ENCODE measurements around the gene FBXW9. TPM values are rescaled to one million over a fixed set of nuclear protein-coding genes. Genes with fewer than 3 reads are reported as not detected.
A peak's percentile ranks its signal among the peaks of the same experiment; 100 is the strongest.

The FBXW9 gene
- total and polyA plus RNA-seq, 2 of the 13 experiments (the other 11 are each of a cell fraction or from before 2014, with no cell fraction given): 5.7 to 6.1 TPM

DNA sequence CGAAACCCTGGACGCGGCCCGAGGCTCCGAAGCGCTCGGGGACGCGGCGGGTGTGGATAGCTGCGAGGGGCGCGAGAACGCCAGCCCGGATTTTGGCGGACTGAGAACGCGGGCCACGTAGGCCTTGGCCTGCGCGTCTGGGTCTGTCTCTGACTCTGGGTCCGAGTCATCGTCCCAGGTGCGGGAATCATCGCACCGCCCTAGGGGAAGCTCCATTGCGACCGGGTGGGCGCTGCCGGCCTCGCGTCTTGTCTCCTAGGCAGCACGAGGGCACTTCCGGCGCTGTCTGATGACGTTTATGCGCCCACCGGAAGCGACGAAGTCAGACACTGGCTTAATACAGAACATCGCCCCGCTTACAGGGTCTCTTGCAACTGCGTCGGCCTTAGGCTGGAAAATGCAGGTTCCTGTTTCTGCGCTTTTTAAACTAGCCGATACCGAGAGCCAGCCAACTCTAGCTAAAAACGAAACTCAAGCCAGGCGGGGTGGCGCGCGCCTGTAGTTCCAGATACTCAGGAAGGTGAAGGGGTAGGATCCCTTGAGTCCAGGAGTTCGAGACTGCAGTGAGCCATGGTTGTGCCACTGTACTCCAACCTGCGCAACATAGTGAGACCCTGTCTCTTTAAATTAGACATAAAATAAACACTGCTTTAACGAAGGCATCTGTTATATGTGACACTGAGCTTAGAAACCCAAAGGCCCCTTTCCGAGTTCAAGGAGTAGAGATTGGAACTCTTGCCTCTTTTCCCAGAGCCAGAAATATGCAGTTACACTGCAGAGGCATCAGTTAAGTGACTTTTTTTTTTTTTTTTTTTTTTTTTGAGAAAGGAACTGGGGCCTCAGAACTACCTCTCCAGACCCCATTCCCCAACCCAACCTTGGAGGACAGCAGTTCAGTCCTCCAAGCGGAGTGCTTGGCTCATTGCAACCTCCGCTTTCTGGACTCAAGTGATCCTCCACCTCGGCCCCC is at the start of gene FBXW9 (continued):
- TF ChIP-seq, protein P1, sequence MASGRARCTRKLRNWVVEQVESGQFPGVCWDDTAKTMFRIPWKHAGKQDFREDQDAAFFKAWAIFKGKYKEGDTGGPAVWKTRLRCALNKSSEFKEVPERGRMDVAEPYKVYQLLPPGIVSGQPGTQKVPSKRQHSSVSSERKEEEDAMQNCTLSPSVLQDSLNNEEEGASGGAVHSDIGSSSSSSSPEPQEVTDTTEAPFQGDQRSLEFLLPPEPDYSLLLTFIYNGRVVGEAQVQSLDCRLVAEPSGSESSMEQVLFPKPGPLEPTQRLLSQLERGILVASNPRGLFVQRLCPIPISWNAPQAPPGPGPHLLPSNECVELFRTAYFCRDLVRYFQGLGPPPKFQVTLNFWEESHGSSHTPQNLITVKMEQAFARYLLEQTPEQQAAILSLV (CRISPR knock-in tag; IDR thresholded peaks at IDR 0.05; ENCODE audit: borderline replicate concordance): peak; percentile 38; the same call in 1 of the 2 replicates
- TF ChIP-seq TMF1 (CRISPR knock-in tag; IDR thresholded peaks at IDR 0.05; ENCODE audit: low read depth) (0 out of 2 replicates have a peak, but pooled peaks have one; percentile 37), ZFY (CRISPR knock-in tag; IDR thresholded peaks at IDR 0.05) (peak; percentile 87), GPN1 (CRISPR knock-in tag; IDR thresholded peaks at IDR 0.05; ENCODE audit: borderline replicate concordance) (no peak), SOX5 (CRISPR knock-in tag; IDR thresholded peaks at IDR 0.05; ENCODE audit: borderline replicate concordance) (peak; percentile 31; the same call in 1 of the 2 replicates), ZNF274 (CRISPR knock-in tag; IDR thresholded peaks at IDR 0.05) (peak; percentile 40; the same call in 1 of the 2 replicates), MED13 (CRISPR knock-in tag; IDR thresholded peaks at IDR 0.05) (peak; percentile 68; the same call in 1 of the 2 replicates), MIER3 (CRISPR knock-in tag; IDR thresholded peaks at IDR 0.05; ENCODE audit: borderline replicate concordance) (peak; percentile 78; the same call in 1 of the 2 replicates), NRL (CRISPR knock-in tag; IDR thresholded peaks at IDR 0.05; ENCODE audit: borderline replicate concordance) (peak; percentile 95), ZNF543 (CRISPR knock-in tag; IDR thresholded peaks at IDR 0.05) (no peak), MEIS2 (CRISPR knock-in tag; IDR thresholded peaks at IDR 0.05) (no peak), SYNCRIP (IDR thresholded peaks at IDR 0.05; ENCODE audit: insufficient read depth, low read depth, low read length) (no peak)
- TF ChIP-seq, protein P2, sequence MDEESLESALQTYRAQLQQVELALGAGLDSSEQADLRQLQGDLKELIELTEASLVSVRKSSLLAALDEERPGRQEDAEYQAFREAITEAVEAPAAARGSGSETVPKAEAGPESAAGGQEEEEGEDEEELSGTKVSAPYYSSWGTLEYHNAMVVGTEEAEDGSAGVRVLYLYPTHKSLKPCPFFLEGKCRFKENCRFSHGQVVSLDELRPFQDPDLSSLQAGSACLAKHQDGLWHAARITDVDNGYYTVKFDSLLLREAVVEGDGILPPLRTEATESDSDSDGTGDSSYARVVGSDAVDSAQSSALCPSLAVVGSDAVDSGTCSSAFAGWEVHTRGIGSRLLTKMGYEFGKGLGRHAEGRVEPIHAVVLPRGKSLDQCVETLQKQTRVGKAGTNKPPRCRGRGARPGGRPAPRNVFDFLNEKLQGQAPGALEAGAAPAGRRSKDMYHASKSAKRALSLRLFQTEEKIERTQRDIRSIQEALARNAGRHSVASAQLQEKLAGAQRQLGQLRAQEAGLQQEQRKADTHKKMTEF (CRISPR knock-in tag; IDR thresholded peaks at IDR 0.05): peak; percentile 76
- TF ChIP-seq, protein P3, sequence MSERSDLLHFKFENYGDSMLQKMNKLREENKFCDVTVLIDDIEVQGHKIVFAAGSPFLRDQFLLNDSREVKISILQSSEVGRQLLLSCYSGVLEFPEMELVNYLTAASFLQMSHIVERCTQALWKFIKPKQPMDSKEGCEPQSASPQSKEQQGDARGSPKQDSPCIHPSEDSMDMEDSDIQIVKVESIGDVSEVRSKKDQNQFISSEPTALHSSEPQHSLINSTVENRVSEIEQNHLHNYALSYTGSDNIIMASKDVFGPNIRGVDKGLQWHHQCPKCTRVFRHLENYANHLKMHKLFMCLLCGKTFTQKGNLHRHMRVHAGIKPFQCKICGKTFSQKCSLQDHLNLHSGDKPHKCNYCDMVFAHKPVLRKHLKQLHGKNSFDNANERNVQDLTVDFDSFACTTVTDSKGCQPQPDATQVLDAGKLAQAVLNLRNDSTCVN (CRISPR knock-in tag; IDR thresholded peaks at IDR 0.05; ENCODE audit: borderline replicate concordance): peak; percentile 68; the same call in 1 of the 2 replicates
- TF ChIP-seq, protein P4, sequence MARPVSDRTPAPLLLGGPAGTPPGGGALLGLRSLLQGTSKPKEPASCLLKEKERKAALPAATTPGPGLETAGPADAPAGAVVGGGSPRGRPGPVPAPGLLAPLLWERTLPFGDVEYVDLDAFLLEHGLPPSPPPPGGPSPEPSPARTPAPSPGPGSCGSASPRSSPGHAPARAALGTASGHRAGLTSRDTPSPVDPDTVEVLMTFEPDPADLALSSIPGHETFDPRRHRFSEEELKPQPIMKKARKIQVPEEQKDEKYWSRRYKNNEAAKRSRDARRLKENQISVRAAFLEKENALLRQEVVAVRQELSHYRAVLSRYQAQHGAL (CRISPR knock-in tag; IDR thresholded peaks at IDR 0.05; ENCODE audit: not compliant biosample characterization): no peak
- TF ChIP-seq, protein P5, sequence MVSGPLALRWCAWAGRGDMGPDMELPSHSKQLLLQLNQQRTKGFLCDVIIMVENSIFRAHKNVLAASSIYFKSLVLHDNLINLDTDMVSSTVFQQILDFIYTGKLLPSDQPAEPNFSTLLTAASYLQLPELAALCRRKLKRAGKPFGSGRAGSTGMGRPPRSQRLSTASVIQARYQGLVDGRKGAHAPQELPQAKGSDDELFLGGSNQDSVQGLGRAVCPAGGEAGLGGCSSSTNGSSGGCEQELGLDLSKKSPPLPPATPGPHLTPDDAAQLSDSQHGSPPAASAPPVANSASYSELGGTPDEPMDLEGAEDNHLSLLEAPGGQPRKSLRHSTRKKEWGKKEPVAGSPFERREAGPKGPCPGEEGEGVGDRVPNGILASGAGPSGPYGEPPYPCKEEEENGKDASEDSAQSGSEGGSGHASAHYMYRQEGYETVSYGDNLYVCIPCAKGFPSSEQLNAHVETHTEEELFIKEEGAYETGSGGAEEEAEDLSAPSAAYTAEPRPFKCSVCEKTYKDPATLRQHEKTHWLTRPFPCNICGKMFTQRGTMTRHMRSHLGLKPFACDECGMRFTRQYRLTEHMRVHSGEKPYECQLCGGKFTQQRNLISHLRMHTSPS (CRISPR knock-in tag; IDR thresholded peaks at IDR 0.05; ENCODE audit: low read depth): peak; percentile 41; the same call in 1 of the 2 replicates
- TF ChIP-seq, protein P6, sequence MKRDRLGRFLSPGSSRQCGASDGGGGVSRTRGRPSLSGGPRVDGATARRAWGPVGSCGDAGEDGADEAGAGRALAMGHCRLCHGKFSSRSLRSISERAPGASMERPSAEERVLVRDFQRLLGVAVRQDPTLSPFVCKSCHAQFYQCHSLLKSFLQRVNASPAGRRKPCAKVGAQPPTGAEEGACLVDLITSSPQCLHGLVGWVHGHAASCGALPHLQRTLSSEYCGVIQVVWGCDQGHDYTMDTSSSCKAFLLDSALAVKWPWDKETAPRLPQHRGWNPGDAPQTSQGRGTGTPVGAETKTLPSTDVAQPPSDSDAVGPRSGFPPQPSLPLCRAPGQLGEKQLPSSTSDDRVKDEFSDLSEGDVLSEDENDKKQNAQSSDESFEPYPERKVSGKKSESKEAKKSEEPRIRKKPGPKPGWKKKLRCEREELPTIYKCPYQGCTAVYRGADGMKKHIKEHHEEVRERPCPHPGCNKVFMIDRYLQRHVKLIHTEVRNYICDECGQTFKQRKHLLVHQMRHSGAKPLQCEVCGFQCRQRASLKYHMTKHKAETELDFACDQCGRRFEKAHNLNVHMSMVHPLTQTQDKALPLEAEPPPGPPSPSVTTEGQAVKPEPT (CRISPR knock-in tag; IDR thresholded peaks at IDR 0.05; ENCODE audit: low read depth): no peak
